K562 (cell line): ENCODE results near the gene MRPL40. TPM values are rescaled to one million over a fixed set of nuclear protein-coding genes. Genes with fewer than 3 reads are reported as not detected.
A peak's percentile ranks its signal among the peaks of the same experiment; 100 is the strongest.

ENCODE experiments used
- BDP1 ChIP-seq: IDR thresholded peaks from 3 replicates; pipeline ENCODE4 v1.6.1; 2011; ENCODE audit not compliant: insufficient read length, insufficient read depth
- BRD9 ChIP-seq: fragments of 450-650 bp; IDR thresholded peaks from 2 replicates; pipeline ENCODE4 v1.6.1; 2018; ENCODE audit warnings: low read depth; ENCODE audit not compliant: partially characterized antibody
- CAMTA2 ChIP-seq: fragments of 250-450 bp; sonication (Bioruptor Pico); conservative IDR thresholded peaks from 2 replicates; pipeline ENCODE4 v1.5.1; 2022
- CHCHD3 ChIP-seq: fragments of 250-450 bp; sonication (Bioruptor Pico); IDR thresholded peaks from 2 replicates; pipeline ENCODE4 v2.1.2; 2022; ENCODE audit warnings: mild to moderate bottlenecking
- E2F5 ChIP-seq: sonication (generic); formaldehyde crosslinking; IDR thresholded peaks from 2 replicates; pipeline ENCODE4 v1.8.0; 2022; ENCODE audit warnings: mild to moderate bottlenecking, missing genetic modification reagents
- HMGXB4 ChIP-seq: sonication (generic); formaldehyde crosslinking; IDR thresholded peaks from 2 replicates; pipeline ENCODE4 v1.8.1; 2023; ENCODE audit warnings: mild to moderate bottlenecking, missing genetic modification reagents
- KDM2B ChIP-seq: fragments of 250-450 bp; sonication (Bioruptor Pico); IDR thresholded peaks from 2 replicates; pipeline ENCODE4 v1.8.0; 2021; ENCODE audit warnings: mild to moderate bottlenecking, moderate library complexity
- NR4A1 ChIP-seq, 2 experiments: fragments of 250-450 bp in 1 of 2; fragments of 450-650 bp in 1 of 2; sonication (Bioruptor Pico) in 1 of 2; IDR thresholded peaks; 2 replicates each; pipeline versions ENCODE4 v1.4.0 to v1.6.1; 2016 to 2020; ENCODE audit warnings: mild to moderate bottlenecking in 2 of 2, missing compliant biosample characterization in 1 of 2, missing genetic modification characterization in 1 of 2, moderate library complexity in 1 of 2
- PHB ChIP-seq: fragments of 250-450 bp; sonication (Bioruptor Pico); IDR thresholded peaks from 2 replicates; pipeline ENCODE4 v1.5.0; 2021
- SIN3A ChIP-seq, 2 experiments: fragments of 150-350 bp in 1 of 2; IDR thresholded peaks; 2 replicates each; pipeline ENCODE4 v1.6.1; 2011 to 2016; ENCODE audit warnings: borderline replicate concordance in 2 of 2, low read depth in 2 of 2, low read length in 2 of 2, mild to moderate bottlenecking in 2 of 2, moderate library complexity in 2 of 2; ENCODE audit not compliant: control insufficient read depth in 1 of 2
- STAG1 ChIP-seq: sonication (generic); formaldehyde crosslinking; IDR thresholded peaks from 2 replicates; pipeline ENCODE4 v1.5.0; 2020; ENCODE audit warnings: missing genetic modification reagents, borderline replicate concordance
- TAF1 ChIP-seq: IDR thresholded peaks from 2 replicates; pipeline ENCODE4 v1.6.1; 2011; ENCODE audit warnings: mild to moderate bottlenecking, low read length, moderate library complexity; ENCODE audit not compliant: insufficient read depth, control insufficient read depth, severe bottlenecking; ENCODE audit errors: extremely low read depth
- TCF7 ChIP-seq: sonication (generic); IDR thresholded peaks from 2 replicates; pipeline ENCODE4 v1.6.1; 2016; ENCODE audit warnings: antibody characterized with exemption, borderline replicate concordance
- YBX1 ChIP-seq: fragments of 450-650 bp; IDR thresholded peaks from 2 replicates; pipeline ENCODE4 v1.7.1; 2016; ENCODE audit warnings: mild to moderate bottlenecking
- ZFPM2 ChIP-seq: fragments of 250-450 bp; sonication (Bioruptor Pico); IDR thresholded peaks from 2 replicates; pipeline ENCODE4 v1.5.1; 2022; ENCODE audit warnings: mild to moderate bottlenecking
- ZNF239 ChIP-seq: fragments of 250-450 bp; sonication (Bioruptor Pico); IDR thresholded peaks from 2 replicates; pipeline ENCODE4 v1.4.0; 2020; ENCODE audit warnings: mild to moderate bottlenecking
- ZNF696 ChIP-seq: fragments of 250-450 bp; sonication (Bioruptor Pico); conservative IDR thresholded peaks from 2 replicates; pipeline ENCODE4 v1.4.0; 2020; ENCODE audit warnings: mild to moderate bottlenecking, moderate library complexity
- ZNF778 ChIP-seq: fragments of 450-650 bp; formaldehyde crosslinking; IDR thresholded peaks from 2 replicates; pipeline ENCODE4 v1.4.0; 2020; ENCODE audit warnings: mild to moderate bottlenecking, moderate library complexity
- polyA plus RNA-seq, 8 experiments: library from polyadenylated mRNA; depleted of rRNA in 4 of 8; stranded (reverse) in 5 of 8; unstranded in 3 of 8; fragments of >200 nt; fragmentation: Nextera tagmentation in 2 of 8; fragmentation: Illumina TruSeq in 1 of 8; extraction: Ambion mirVana in 2 of 8; extraction: Trizol in 1 of 8; gene quantifications; 2 replicates each; pipeline versions ENCODE4 v1.2.1 to v1.2.3, GENCODE V29; 2011 to 2014; ENCODE audit warnings: inconsistent platforms in 1 of 8, missing spikeins in 1 of 8
- total RNA-seq, 7 experiments: library from RNA; depleted of rRNA in 6 of 7; stranded (reverse); fragments of >200 nt in 6 of 7; fragmentation: Illumina TruSeq in 2 of 7; extraction: Trizol in 2 of 7; gene quantifications; 2 replicates each; pipeline versions ENCODE4 v1.2.1 to v1.2.3, GENCODE V29; 2011 to 2021; ENCODE audit warnings: low replicate concordance in 1 of 7
- TF ChIP-seq, protein P1 (sequence below): fragments of 200-800 bp; sonication (Bioruptor generic); IDR thresholded peaks from 2 replicates; pipeline ENCODE4 v1.6.1; 2017; ENCODE audit warnings: missing genetic modification characterization, missing compliant biosample characterization
- TF ChIP-seq, protein P2 (sequence below): fragments of 450-650 bp; formaldehyde crosslinking; IDR thresholded peaks from 2 replicates; pipeline ENCODE4 v1.4.0; 2022; ENCODE audit warnings: missing genetic modification characterization
- TF ChIP-seq, protein P3 (sequence below): sonication (generic); formaldehyde crosslinking; IDR thresholded peaks from 2 replicates; pipeline ENCODE4 v1.8.0; 2022; ENCODE audit warnings: mild to moderate bottlenecking, low read depth, missing genetic modification reagents

MRPL40 gene
- total and polyA plus RNA-seq, 9 of the 15 experiments (the other 6 are each of a cell fraction or from before 2014, with no cell fraction given) = 132 to 652 (median 208) TPM

- TF ChIP-seq, protein P1, sequence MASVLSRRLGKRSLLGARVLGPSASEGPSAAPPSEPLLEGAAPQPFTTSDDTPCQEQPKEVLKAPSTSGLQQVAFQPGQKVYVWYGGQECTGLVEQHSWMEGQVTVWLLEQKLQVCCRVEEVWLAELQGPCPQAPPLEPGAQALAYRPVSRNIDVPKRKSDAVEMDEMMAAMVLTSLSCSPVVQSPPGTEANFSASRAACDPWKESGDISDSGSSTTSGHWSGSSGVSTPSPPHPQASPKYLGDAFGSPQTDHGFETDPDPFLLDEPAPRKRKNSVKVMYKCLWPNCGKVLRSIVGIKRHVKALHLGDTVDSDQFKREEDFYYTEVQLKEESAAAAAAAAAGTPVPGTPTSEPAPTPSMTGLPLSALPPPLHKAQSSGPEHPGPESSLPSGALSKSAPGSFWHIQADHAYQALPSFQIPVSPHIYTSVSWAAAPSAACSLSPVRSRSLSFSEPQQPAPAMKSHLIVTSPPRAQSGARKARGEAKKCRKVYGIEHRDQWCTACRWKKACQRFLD (CRISPR knock-in tag) = no peak
- TF ChIP-seq ZFPM2 (CRISPR knock-in tag) = peak; percentile 81
- TF ChIP-seq ZNF239 (CRISPR knock-in tag) = peak; percentile 90
- no peak for TF ChIP-seq PHB (CRISPR knock-in tag)
- TF ChIP-seq STAG1 (CRISPR knock-in tag) = no peak
- TF ChIP-seq TAF1 = no peak
- no peak for TF ChIP-seq ZNF778
- TF ChIP-seq BDP1 = no peak
- peak; percentile 98; the same call in 1 of the 2 replicates for TF ChIP-seq HMGXB4 (CRISPR knock-in tag)
- TF ChIP-seq YBX1 = no peak
- no peak for TF ChIP-seq TCF7
- TF ChIP-seq ZNF696 (CRISPR knock-in tag) = 0 out of 2 replicates have a peak, but pooled peaks have one; percentile 7
- TF ChIP-seq NR4A1 (CRISPR knock-in tag; IDR thresholded peaks at IDR 0.05) = peak; percentile 97
- peak; percentile 98 for TF ChIP-seq NR4A1 (tag; IDR thresholded peaks at IDR 0.05)
- no peak for TF ChIP-seq SIN3A (IDR thresholded peaks at IDR 0.05; ENCODE audit: borderline replicate concordance in 2 of 2, control insufficient read depth in 1 of 2, low read depth in 2 of 2, low read length in 2 of 2)
- TF ChIP-seq CHCHD3 = peak; percentile 69; the same call in 1 of the 2 replicates
- TF ChIP-seq, protein P2, sequence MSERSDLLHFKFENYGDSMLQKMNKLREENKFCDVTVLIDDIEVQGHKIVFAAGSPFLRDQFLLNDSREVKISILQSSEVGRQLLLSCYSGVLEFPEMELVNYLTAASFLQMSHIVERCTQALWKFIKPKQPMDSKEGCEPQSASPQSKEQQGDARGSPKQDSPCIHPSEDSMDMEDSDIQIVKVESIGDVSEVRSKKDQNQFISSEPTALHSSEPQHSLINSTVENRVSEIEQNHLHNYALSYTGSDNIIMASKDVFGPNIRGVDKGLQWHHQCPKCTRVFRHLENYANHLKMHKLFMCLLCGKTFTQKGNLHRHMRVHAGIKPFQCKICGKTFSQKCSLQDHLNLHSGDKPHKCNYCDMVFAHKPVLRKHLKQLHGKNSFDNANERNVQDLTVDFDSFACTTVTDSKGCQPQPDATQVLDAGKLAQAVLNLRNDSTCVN (CRISPR knock-in tag) = peak; percentile 98
- no peak for TF ChIP-seq E2F5
- TF ChIP-seq CAMTA2 (CRISPR knock-in tag) = peak; percentile 92; the same call in 1 of the 2 replicates
- TF ChIP-seq, protein P3, sequence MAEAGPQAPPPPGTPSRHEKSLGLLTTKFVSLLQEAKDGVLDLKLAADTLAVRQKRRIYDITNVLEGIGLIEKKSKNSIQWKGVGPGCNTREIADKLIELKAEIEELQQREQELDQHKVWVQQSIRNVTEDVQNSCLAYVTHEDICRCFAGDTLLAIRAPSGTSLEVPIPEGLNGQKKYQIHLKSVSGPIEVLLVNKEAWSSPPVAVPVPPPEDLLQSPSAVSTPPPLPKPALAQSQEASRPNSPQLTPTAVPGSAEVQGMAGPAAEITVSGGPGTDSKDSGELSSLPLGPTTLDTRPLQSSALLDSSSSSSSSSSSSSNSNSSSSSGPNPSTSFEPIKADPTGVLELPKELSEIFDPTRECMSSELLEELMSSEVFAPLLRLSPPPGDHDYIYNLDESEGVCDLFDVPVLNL (CRISPR knock-in tag) = no peak
- TF ChIP-seq KDM2B (CRISPR knock-in tag) = peak; percentile 98
- no peak for TF ChIP-seq BRD9
Measured at GRCh38 chr22:19479355-19480172, 47.2 kb downstream of the MRPL40 start, which contains the start of gene CDC45 (continued).
